Ishikawa (cell line): ENCODE measurements around the gene DNAJB7.

Source experiments
- CEBPB ChIP-seq: IDR thresholded peaks from 2 replicates; pipeline ENCODE4 v1.6.1; 2012
- FOXM1 ChIP-seq: IDR thresholded peaks from 2 replicates; pipeline ENCODE4 v1.6.1; 2012; ENCODE audit warnings: low read depth, borderline replicate concordance
- RAD21 ChIP-seq: IDR thresholded peaks from 2 replicates; pipeline ENCODE4 v1.6.1; 2012; ENCODE audit warnings: low read depth
- REST ChIP-seq: IDR thresholded peaks from 2 replicates; pipeline ENCODE4 v1.6.1; 2012; ENCODE audit warnings: low read depth, mild to moderate bottlenecking
- TAF1 ChIP-seq: IDR thresholded peaks from 2 replicates; pipeline ENCODE4 v1.6.1; 2012; ENCODE audit warnings: low read depth, mild to moderate bottlenecking

GRCh38 chr22:40857309-40857855, 4.5 kb downstream of the DNAJB7 start:
- no peak for TF ChIP-seq TAF1
- no peak for TF ChIP-seq FOXM1
- no peak for TF ChIP-seq RAD21
- TF ChIP-seq CEBPB: no peak
- no peak for TF ChIP-seq REST
